GM21825 (cell line): Measurements from ENCODE around the gene PARVA.

Experiments used
- ATAC-seq: cut with Tn5 transposase; IDR thresholded peaks from one replicate; pipeline ENCODE4 v1.9.1; 2021; ENCODE audit warnings: mild to moderate bottlenecking, moderate library complexity; ENCODE audit not compliant: unreplicated experiment

PARVA gene

DNA sequence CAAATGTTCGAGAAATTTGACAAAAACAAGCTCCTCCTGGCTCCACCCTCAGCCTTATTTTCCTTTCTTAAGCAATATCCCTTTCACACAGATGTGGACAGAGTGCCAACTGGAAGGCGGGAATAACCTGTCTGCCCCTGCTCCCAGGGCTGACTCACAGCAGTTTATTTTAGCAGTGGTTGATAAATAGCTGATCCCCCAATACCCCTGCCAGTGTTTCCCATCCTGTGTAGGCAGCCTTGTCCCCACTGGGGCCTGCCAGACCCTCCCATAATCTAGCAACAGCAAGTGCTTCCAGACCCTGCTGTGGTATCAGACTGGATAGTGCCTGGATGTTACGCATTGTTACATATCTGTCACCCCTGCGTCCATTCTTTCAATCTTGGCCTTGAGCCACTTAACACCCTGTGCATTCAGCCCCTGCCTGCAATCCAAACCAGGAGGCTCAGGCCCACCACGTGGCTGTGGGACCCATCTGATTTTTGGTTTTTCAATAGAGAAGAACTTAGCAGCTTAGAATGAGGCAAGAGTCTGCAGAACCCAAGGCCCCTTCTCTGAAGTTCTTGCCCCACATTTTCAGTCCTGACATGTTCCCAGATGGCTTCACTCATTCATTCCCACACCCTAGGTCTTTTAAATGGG lies 53.7 kb downstream of the PARVA start:
- ATAC-seq = no peak

- no peak for ATAC-seq
These were observed 55.1 kb downstream of the PARVA start for GRCh38 chr11:12432507-12432906.

GRCh38 chr11:12433121-12433520 lies 55.8 kb downstream of the PARVA start:
- ATAC-seq = no peak

DNA sequence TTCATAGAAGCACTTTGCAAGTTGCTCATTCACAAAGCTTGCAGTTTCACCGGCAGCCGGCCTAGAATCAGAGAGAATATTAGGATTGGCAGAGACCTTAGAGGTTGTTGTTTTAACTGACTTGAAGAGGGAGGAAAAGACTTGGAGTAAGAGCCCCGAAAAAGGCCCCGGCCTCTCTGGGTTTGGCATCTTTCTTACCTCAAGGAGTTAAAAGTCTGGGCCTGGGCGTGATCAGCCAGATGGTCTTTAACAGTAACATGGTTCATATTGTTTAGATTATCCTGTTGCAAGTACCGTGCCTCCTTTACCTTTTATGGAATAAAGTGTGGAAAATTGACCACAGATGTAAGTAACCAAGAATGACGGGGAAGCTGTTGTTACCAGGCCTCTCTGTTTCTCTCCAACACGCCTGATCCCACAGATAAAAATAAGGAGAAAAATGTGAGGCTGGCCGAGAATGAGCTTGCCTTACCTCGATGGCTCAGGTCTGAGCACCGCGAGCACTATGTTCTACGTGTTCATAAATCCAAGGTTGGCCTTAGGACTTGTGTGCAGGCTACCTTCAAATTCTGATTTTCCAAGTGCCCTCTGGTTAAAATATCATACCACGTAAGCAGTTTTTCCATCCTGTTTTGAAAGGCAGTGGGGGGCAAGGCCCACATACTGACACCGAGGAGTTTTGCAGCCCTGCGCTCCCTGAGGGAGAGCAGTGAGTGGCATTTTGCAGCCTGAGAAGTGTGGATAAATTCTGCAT lies 56.4 kb downstream of the PARVA start:
- no peak for ATAC-seq

DNA sequence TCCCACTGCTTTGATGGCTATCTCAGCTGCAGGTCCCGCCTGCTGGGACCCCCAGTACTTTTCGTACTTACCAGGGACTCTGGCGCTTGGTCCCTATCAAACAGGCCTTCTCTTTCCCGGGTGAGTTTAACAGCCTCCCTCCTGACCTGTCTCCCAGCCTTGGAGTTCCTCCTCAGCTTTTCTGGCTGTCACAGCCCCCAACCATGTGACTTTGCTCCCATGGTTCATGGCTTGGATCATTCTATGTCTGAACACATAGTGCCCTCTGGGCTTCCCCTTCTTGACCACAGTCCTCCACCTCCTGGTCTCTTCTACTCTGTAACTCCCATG lies 56.9 kb downstream of the PARVA start:
- no peak for ATAC-seq

DNA sequence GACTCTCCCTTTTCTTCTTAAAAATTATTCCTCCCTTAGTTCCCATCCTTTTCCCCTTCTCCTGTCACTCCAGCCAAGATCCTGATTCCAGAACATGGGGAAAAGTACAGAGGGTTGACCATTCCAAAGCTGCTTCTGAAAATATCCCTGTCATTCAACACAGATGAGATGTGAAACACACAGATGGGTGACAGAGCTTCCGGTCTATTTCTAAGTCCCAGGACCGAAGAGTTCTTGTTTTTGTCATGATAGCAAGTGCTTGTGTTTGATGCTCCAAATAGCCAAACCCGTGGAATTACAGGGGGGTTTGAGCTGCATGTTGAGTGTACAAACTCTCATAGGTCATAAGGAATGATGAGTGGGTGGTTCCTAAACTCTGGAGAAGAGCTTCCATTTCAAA lies 57.9 kb downstream of the PARVA start:
- no peak for ATAC-seq

DNA sequence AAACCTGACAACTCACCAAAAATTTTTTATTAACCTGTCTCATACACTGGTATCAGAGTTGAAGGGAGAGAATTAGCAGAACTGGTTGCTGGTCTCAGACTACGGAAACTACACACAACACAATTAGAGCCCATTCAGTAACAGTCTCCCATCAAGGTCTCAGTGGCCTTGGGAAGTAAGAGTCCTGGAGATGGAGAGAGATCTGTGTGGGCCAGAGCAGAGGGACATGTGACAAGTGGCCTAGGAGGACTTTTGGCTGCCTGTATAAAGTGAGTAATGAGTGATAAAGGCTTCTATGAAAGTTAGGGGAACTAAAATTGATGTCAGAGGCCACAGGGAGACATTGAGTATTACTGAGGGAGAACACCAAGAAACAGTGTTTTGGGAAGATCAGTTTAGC lies 58.9 kb downstream of the PARVA start:
- ATAC-seq = no peak

DNA sequence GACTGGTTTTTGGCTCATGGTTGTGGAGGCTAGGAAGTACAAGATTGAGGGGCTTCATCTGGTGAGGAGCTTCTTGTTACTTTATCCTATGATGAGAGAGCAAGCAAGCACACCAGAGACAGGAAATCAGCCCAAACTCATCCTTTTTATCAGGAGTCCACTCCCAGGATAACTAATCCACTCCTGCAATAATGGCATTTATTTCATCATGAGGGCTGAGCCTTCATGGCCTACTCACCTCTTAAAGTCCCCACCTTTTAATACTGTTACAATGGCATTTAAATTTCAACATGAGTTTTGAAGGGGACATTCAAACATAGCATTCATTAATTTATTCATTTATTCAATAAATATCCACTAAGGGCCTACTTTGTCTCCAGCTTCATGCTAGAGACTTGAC lies 60.9 kb downstream of the PARVA start:
- ATAC-seq = no peak

GRCh38 chr11:12439615-12440014 lies 62.2 kb downstream of the PARVA start:
- ATAC-seq = no peak

- ATAC-seq = no peak
These were observed 63.2 kb downstream of the PARVA start for GRCh38 chr11:12440565-12440964.

DNA sequence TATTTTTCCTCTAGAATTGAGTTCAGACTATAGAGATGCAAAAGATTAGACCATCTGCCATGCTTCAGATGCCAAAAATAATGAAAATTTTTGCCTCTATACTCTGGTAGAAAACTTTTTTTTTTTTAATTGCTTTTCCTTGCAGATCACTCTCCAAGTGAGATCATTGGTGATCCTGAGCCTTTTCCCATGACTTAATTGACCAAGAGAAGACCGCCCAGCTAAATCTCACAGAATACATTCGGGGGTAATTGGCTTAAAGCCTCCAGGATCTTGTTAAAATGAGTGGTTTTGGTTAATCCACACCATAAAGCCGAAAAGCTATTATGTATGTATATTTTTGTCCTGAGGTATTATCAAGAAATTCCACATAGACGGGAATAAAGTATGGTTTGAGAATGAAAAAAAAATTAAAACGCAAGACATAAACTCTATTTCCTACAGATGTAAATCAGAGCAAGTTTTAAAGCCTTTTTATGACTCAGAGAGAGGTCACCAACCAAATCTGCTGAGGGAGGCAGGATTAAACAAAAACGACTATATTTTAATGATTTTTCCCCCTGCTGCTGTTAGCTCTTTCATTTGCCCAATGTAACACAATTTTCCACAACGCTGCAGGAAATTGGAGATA lies 64.0 kb downstream of the PARVA start:
- no peak for ATAC-seq

DNA sequence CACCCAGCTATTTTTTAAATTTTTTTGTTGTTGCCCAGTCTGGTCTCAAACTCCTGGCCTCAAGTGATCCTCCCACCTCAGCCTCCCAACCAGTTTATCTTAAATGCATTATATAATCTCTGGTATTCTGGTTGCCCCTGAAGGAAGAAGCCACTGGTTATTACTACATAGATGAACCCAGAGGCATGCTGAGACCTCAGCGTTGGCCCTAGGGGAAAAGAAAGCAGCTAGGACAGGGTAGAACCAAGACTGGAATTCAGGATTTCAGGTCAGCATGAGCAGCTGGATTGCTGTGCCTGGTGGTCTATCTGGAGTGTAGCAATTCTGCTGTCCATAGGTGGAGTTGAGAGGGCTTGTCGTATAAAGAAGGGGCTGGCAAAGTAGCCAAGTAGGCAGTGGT lies 67.2 kb downstream of the PARVA start:
- no peak for ATAC-seq

- no peak for ATAC-seq
These were observed 67.6 kb downstream of the PARVA start for GRCh38 chr11:12445001-12445400.

GRCh38 chr11:12446863-12447262 lies 69.5 kb downstream of the PARVA start:
- ATAC-seq = no peak

DNA sequence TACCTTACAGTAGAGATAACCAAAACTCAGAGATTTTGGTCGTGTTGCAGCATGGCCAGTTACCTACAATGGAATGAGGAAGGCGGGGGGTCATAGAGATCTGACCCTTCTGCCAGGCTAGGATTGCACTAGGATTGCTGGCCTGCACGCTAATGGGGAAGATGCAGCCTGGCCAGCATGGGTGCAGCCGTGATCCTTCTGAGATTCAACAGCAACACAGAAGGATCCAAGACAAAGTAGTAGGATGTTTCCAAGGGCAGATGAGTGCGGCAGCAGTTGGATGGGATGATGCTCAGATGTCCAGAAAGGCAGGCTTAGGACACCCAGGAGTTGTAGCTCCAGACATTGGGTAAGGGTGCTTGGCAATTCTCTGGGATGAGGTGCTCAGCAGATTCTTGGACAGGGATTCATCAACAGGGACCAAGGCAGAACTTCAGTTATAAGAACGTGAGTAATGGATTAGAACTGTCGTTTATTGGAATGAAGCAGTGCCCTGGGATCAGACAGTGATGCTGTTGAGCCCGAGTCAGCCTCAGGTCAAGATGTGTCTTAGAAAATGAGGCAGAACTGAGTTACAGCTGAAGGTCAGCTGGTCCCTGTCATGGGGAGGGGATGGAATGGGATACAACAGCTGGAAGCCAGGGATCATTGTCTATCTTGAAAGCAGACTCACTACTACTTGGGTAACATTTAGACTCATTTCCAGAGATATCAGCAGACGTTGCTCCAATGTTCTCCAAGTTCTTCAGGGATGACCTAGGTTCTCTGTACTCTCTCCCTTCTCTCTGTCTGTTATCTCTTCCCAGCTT lies 71.0 kb downstream of the PARVA start:
- no peak for ATAC-seq

- no peak for ATAC-seq
These were observed 72.8 kb downstream of the PARVA start for GRCh38 chr11:12449961-12450715.

- no peak for ATAC-seq
These were observed 73.9 kb downstream of the PARVA start for GRCh38 chr11:12451179-12451814.

DNA sequence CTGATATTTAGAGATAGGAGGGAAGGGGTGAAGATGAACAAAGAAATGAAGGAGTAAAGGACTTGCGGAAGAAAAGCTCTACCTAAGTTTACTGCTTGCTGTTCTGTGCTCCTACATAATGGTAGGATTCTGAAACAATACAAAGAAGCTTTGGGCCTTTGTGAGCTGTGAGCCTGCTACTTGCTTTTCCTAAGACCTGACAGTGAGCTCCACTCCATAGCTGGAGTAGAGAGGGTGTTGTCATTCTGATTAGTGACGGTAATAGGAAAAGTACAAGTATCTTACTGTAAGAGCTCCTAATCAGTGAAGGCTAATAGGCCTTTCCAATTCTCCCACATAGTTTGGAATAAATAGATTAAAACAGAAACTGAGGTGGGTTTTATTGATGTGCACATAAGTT lies 75.9 kb downstream of the PARVA start:
- no peak for ATAC-seq

DNA sequence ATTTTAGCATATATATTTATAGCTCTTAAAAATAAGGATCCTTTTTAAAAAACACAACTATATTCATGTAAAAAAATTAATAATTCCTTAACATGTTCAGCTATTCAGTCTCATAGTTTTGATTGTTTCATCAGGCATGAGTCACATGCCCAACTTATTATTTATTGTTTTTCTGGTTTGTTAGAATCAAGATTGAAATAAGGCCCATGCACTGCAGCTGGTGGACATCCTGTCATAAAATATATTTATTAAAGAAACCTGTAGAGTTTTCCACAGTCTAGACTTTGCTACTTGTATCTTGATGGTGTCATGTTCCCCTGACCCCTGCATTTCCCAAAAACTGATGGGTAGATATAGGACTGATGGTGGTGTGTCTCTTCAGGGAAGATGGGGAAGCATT lies 77.4 kb downstream of the PARVA start:
- no peak for ATAC-seq

GRCh38 chr11:12455938-12456337 lies 78.6 kb downstream of the PARVA start:
- no peak for ATAC-seq
